Measurements from ENCODE around the gene TANGO2.
A peak's percentile ranks its signal among the peaks of the same experiment; 100 is the strongest.

TANGO2 gene

DNA sequence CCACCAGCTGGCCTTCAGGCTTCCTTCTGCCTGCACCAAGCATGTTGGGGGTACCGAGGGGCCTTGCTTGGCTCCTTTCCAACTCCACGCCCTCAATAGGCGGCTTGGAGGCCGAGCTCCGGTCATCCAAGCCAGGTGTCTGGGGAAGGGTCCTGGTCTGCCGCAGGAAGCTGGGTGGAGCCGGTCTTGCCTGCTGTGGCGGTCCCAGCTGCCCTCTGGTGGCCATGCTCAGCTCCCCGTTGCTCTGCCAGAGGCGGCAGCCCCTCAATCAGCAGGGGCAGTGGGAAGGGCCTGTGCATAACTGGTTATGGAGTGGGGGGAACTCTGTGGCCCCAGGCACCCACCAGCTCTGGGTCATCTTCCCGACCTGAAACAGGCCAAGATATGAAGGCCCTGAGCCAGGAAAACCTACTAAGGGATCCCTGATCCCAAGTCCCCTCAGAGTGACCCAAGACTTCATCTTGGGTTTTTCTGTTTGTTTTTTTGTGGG is 7.5 kb upstream of the TANGO2 start:
- DNase-seq, result peak; percentile 88

DNA sequence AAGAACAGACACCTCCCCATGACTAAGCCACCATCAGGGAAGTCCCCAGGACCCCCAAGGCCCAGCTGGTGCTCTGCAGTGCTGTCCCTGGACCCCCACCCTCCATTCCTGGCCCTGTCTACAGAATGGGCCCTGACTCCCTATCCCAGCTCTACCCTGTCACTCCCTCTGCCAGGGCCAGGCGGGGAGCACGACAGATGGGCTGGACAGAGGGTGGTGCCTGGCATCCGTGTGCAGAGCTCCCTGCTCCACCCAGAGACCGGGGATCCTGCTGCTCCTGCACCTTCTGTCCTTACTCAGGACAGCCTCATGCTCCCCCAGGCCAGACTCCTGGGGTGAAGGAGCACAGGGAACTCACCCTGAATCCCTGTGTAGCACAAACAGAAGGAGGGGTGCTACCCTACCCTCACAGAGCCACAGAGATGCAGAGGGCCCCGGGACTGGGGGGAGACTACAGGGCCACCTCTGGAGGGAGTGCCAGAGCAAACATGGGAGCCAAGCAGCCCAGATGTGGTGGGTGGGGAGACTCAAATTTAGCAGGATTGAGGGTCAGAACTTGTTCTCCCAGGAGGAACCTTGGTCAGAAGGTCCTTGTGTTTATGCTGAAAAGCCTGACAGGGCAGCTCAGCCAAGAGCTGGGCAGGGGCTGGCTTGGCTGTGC is 6.3 kb upstream of the TANGO2 start:
- DNase-seq, result no peak

DNA sequence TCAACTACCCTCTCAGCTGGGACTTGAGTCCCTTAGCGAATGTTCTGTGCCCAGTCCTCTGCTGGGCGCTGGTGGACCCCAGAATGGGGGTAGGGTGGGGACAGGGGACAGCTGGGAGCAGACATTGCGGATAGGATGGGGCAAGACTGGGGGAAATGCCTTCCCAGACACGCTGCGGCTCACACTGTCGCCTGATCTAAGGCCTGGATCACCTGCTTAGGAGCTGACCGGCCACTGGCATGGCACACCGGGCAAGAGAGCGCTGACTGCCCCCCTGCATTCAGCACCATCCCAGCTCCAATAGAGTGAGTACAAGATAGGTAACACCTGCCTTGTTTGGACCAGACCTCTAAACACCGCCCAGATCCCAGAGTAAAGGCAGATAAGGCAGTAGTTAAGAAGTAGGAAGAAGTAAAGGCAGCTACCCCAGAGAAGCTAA is 5.7 kb upstream of the TANGO2 start:
- DNase-seq, result no peak

DNA sequence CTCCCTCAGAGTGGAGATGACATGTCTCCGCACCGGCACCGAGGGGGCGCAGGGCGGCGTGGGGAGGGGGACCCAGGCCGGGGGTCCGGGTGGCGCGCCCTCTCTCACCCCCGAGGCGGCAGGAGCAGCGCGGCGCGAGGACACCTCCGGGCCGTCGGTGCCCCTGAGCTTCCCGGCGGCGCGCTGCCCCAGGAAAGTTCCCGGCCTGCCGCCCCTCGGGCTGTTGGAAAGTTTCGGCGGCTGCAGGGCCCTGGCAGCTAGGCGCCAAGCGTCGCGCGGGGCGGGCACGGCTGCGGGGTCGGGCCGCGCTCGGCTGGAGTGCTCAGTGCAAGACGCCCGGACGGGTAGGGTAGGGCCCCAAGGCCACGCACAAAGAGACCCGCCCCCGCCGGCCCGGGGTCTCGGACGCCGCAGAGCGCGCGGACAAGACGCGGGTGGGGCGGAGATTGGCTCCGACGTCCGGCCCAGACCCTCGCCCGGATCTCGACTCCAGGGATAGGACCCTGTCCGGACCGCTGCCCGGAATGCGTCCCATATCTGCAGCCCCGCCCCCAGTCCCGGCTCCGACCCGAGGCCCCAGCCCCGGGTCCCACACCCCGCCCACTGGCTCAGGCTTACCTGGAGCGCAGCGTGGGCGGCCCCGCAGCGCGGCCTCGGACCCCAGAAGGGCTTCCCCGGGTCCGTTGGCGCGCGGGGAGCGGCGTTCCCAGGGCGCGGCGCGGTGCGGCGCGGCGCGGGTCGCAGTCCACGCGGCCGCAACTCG is 4.8 kb upstream of the TANGO2 start:
- peak; percentile 70 for DNase-seq

DNA sequence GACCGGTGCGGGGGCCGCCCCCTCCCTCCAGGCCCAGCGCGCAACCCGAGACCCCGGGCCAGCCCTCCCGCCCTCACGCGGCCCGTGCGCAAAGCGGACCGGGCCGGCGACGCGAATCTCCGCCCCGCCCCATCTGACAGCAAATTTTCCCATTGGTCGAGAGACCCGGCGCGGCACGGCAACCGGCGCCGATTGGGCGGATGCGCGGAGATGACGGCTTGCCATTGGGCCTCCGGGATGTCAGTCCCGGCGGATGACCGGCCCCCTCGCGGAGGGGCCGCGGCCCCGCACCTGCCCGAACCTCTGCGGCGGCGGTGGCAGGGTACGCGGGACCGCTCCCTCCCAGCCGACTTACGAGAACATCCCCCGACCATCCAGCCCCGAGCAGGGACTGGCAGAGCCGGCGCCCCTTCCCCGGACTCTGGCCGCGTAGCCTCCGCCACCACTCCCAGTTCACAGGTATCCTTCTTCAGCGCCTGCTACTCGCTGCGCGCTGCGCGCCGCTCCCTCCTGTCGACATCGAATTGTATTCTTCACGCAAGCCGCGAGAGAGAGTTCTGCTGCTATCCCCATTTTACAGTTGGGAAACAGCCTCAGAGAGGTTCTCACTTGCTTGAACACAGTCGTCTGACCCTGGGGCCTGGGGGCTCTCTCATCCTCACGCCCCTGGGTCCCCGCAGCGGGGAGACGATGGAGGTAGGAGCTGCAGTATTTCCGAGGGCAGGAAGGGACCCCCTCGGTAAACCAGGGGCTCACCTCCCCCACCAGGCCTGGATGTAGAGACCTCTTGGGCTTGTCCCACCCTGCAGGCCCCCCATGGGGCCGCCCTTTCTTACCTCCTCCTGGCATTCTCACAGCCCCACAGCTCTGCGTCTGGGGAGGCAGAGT is 3.9 kb upstream of the TANGO2 start, which contains the start of gene ARVCF:
Gene ARVCF, minus strand, starts transcription at position 90 of the 888 bp plus-strand sequence. CDS start 26,029 bp downstream, outside the sequence.
- peak; percentile 96 for DNase-seq

DNA sequence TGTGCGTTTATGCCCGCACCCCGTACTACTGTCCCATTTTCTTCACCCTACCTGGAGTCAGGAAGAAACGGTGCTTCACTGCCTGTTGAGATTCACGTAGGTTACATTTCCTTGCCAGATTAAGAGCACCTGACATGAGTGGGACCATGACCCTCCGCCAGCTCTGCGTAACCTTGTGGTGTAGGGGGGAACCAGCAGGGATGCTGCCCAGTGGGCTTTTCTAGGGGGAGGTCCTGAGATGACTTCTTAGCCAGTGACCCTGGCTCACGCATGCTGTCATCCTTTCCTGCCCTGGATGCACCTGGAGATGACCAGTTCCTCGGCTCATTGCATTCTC is 3.3 kb upstream of the TANGO2 start:
- DNase-seq, result no peak

DNA sequence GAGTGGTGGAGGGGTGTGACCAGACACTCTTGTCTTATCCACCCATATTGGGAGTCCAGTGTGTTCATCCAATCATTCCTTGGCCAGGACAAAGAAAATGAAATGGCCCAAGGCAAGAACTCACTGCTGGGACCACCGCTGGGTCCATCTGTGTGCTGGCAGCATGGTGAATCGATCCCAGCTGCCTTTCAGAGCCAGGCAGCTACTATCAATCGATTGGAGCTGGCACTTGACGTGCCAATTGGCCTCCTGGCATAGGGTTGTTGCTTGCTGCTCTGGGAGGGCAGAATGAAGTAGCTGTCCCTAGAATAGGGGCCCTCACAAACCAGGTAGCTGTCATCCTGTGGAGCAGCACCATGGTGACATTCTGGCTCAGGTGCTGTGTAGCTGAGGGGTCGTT is 2.9 kb upstream of the TANGO2 start:
- DNase-seq, result no peak

DNA sequence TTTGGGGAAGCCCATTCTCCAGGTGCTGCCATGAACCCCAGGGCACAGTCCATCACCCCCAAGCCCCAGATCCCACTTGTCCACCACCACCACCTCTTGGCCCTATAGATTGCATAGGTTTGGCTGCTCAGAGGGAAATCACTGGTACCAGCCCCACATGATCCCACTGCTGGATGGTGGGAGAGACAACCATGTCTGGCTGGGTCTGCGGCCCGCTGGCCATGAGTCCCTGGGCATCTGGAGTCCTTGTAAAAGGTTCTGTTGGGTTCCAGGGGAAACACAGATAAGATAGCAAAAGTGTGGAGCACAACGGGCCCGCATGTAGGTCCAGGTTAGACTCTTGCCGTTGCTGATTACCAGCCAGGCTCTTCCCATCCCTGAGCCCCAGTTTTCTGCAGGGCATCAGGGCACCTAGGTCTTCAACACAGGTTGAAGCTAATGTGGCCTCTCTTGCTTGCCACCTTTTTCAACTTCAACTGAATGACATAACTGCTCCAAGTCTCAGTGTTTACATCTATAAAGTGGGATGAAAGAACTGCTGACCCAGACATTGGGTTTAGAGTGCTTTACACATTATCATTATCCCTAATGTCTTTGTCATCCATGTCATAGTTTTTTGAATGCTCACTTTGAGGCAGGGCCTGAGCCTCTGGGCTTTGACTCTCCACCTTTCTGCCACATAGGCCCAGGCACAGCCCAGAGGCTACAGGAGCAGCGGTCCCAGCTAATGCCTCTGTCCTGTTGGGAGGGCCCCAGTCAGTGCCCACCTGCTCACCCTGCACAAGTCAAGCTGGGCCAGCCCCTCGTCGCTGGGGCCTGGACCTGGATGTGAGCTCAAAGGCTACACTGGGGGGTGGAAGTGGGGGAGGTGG is 1.0 kb upstream of the TANGO2 start:
- no peak for DNase-seq

DNA sequence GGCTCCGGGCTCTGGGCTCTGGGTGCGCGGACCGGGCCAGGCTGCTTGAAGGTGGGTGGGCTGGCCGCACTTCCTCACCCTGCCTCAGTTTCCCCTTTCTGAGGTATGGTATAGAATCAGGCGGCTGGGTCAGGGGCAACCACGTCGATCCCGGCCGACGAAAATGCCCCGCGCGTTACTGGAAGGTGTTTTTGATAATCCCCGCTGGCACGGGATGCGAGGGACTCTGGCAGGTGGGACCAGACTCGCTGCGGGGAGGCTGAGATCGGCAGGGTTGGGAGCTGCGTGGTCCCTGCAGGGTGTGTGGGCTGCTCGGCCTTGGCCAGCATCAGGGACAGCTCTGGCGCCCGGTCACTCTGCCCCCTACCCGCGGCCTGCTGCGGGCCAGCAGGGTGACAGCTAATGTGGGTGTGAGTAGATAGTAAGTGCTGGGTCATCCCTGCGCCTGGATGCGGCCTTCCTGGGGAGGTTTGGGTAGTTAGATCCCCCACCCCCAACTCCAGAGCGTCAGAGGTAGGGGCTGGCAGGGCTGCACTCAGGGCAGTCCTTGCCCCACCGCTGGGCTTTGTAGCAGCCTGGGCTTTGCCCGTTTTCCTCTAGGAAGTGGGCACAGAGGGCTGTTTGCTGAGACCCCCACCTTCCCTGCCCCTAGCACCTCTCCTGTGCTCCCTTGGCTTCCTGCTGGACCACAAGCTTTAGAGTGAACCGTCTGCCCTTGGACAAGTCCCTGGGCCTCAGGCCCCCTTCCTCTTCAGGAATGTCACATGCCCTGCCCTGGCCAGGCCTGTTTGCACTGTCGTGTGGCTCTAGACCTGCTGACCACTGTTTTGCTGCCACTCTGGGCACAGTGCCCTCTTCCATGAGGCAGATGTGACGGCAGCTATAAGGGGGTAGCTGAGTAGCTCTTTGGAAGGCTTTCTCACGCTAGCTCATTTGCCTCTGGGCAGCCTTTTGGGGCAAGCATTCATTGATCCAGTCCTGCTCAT is 579 bp downstream of the TANGO2 start:
- DNase-seq, result no peak

DNA sequence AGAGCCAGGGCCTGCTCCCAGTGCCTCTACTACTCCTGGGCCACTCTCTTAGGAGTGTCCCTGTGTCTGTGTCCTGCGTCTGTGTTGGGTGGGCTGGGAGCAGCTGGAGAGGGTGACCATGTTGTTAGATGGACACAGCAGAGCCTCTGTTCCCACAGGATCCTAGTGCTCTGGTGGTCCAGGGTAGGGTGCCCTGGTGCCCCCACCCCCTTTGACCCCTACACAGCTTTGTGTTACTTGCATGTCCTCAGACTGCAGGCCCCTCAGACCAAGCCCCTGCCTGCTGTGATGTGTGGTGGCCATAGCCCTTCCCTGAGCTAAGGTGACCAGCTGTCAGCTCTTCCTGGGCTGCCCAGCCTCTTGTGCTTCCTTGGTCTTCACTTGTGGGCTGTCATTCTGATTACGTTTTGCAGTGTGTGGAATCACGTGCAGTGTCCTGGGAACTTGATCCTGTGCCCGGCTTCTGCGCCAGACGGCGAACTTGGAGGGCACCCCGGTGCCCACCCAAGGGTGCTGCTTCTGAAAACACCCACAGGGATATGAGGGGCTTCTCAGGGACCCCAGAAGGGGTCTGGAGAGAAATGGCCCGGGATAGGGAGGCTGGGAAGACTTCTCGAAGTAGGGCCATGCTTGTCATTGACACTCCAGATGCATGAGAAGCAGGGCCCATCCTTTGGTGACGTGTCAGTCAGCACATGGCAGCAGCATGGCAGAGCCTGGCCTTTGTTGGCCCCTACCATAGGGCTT is 1.5 kb downstream of the TANGO2 start:
- no peak for DNase-seq

DNA sequence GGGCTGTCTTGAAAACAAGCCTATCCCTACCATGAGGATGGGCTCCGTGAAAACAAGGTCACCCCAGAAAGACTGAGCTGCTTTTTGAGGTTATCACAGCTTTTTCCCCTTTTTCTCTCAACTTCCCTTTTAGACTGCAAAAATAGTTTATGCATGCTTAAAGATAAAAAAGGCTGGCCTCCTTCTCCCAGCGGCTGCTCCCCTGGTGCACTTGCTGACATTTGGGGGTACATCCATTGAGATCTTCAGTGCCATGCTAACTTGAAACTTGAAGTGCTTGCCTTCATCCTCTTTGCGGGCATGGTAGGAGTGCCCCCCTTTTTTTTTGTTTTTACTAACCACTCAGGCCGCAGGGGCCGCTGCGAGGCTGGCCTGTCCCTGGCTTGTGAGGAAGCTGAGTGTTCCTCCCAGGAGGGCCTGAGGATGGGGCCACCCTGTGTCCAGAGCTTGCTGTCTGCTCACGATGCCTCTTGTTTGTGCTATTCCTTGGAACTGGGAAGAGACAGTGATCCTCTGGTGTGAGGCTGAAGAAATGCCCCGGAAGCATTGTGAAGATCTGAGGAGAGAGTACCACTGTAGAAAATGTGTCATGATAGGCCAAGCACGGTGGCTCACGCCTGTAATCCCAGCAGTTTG is 2.2 kb downstream of the TANGO2 start:
- DNase-seq, result no peak

DNA sequence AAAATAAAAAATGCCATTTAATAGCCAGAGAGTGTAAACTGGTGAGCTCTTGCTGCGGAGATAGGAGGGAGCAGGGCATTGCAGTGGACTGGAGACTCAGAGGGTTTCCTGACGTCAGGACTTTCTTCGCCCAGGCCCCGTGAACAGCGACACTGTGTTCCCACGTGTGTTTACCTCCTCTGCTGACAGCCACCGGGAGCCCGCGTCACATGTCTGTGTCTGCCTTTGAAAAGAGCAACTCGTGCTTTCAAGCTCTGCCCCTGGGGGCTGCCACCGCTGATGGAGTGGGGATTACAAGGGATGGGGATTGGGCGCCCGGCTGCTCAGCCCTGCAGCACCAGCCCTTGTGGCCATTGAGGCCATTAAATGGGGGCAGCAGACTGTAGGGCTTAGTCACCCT is 3.3 kb downstream of the TANGO2 start:
- DNase-seq, result peak; percentile 59

DNA sequence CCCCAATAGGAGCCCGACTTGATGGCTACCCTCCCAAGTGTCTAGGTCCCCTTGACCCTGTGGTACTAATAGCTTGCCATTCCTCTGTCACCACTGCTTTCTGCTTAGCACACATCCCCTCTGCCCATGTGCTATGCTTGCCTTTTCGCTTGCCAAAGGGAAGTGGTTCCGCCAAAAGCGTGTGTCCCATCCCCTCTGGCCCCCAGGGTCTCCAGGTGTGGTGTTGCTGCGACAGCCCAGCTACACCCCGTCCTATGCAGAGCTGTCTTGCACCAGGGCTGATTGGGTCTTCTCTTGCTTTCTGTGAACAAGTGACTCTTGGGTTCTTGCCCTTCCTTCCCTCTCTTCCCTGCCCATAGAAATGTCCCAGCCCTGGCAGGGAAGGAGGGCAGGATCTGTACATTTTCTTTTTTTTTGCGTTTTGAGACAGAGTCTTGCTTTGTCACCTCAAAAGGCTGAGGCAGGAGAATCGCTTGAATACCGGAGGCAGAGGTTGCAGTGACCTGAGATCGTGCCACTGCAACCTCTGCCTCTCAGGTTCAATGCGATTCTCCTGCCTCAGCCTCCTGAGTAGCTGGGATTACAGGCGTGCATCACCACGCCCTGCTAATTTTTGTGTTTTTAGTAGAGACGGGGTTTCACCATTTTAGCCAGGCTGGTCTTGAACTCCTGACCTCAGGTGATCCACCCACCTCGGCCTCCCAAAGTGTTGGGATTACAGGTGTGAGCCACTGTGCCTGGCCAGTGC is 3.9 kb downstream of the TANGO2 start:
- DNase-seq, result no peak

DNA sequence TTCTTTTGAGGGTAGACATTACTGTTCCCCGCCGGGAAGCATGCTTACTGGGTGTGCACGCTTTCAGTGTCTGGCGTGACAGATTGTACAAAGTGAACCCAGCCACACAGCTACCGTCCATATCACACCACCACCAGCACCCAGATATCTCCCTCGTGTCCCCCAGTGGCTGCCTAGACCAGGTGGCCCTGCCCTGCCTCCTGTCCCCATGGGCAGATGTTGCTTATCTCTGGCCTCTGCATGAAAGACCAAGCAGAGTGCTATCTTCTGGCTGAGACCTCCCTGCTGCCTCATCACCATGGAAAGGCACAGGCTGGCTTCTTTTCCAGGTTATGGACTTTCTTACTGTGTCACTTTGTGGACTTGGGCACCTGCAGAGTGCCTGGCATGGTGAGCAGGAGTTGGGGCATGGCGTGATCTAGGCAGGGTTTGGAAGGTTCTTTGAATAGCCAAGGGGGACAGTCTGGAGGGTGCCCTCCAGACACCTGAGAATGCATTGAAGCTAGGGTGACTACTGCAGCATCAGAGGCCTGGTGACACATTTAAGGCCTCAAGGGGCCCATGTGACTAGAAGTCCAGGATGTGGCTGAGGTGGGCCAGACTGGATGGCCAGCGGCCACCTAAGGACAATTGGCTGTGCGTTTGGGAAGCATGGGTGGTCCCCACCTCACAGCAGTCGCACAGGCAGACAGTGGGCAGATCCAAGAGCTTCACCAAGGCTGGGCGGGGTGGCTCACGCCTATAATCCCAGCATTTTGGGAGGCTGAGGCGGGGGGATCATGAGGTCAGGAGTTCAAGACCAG is 4.7 kb downstream of the TANGO2 start:
- no peak for DNase-seq

DNA sequence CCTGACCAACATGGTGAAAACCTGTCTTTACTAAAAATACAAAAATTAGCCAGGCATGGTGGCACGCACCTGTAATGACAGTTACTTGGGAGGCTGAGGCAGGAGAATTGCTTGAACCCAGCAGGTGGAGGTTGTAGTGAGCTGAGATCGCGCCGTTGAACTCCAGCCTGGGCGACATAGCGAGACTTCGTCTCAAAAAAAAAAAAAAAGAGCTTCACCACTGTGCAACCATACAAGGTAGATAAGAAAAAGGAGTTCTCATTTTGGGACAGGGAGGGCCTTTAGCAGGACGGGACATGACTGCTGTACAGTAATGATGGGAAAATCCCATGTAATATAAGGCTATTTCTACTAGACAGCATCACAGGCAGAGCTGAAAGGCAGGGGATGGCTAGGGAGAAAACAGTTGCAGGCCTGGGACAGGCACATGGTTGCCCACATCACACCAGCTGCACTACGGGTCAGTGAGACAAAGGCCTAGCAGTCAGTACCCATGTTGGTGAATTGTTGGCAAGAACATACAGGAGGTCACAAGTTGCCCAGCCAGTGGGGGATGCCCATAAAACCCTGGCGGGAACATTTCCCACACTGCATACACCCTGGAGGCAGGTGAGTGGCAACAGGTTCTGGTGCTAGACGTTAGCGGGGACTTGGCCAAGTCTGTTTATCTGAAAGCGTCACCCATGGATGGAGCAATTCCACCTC is 5.4 kb downstream of the TANGO2 start:
- DNase-seq, result no peak

DNA sequence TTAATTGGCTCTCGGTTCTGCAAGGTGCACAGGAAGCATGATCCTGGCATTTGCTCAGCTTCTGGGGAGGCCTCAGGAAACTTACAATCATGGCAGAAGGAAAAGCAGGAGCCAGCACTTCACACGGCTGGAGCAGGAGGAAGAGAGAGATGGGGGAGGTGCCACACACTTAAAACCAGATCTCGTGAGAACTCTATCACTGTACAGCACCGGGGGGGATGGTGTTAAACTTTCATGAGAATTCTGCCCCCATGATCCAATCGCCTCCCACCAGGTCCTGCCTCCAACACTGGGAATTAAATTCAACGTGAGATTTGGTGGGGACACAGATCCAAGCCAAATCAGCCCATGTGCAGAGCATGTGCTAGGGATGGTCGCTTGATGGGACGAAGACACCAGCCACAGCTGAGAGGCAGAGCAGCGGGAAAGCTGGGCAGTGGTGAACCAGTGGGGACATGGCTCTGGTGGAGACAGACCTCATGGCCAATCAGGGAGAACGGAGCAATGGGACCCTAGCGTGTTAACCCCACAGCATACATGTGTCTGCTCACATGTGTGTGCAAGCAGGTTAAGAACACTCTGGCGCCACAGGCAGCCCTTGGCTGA is 6.2 kb downstream of the TANGO2 start:
- DNase-seq, result no peak
